GM18870 (cell line): Measurements from ENCODE around the gene MACROD2.
"Not testable (repeated sequence)": the region's sequence is repeated elsewhere in the genome, so short reads cannot be mapped to it uniquely, and the experiment has no call there.

Source experiments
- ATAC-seq: cut with Tn5 transposase; IDR thresholded peaks from one replicate; pipeline ENCODE4 v1.9.1; 2021; ENCODE audit warnings: moderate library complexity; ENCODE audit not compliant: unreplicated experiment

Gene MACROD2

GRCh38 chr20:15179781-15180180, 1184.5 kb downstream of the MACROD2 start:
- ATAC-seq: no peak

- no peak for ATAC-seq
These were observed 1190.0 kb downstream of the MACROD2 start for GRCh38 chr20:15185322-15185721.

- ATAC-seq: no peak
These were observed 1190.6 kb downstream of the MACROD2 start for GRCh38 chr20:15185913-15186312.

- no peak for ATAC-seq
These were observed 1192.3 kb downstream of the MACROD2 start for GRCh38 chr20:15187612-15188011.

GRCh38 chr20:15188415-15188814, 1193.1 kb downstream of the MACROD2 start:
- ATAC-seq: no peak

GRCh38 chr20:15191082-15191723, 1195.9 kb downstream of the MACROD2 start:
- ATAC-seq: no peak

GRCh38 chr20:15195378-15195777, 1200.1 kb downstream of the MACROD2 start:
- no peak for ATAC-seq

GRCh38 chr20:15196547-15197255, 1201.4 kb downstream of the MACROD2 start:
- ATAC-seq: no peak

GRCh38 chr20:15198017-15198416, 1202.7 kb downstream of the MACROD2 start:
- not testable (repeated sequence) for ATAC-seq

GRCh38 chr20:15199698-15200097, 1204.4 kb downstream of the MACROD2 start:
- ATAC-seq: peak; percentile 55

- ATAC-seq: peak; percentile 86
These were observed 1204.8 kb downstream of the MACROD2 start for GRCh38 chr20:15200147-15200565.

GRCh38 chr20:15201602-15202001, 1206.3 kb downstream of the MACROD2 start:
- no peak for ATAC-seq

- ATAC-seq: no peak
These were observed 1208.9 kb downstream of the MACROD2 start for GRCh38 chr20:15204234-15204633.

GRCh38 chr20:15205028-15205427, 1209.7 kb downstream of the MACROD2 start:
- ATAC-seq: no peak

- ATAC-seq: no peak
These were observed 1210.4 kb downstream of the MACROD2 start for GRCh38 chr20:15205719-15206118.

- no peak for ATAC-seq
These were observed 1214.2 kb downstream of the MACROD2 start for GRCh38 chr20:15209537-15209936.

- no peak for ATAC-seq
These were observed 1218.7 kb downstream of the MACROD2 start for GRCh38 chr20:15214051-15214450.

GRCh38 chr20:15220009-15220656, 1224.8 kb downstream of the MACROD2 start:
- ATAC-seq: no peak

- ATAC-seq: no peak
These were observed 1225.7 kb downstream of the MACROD2 start for GRCh38 chr20:15220778-15221565.

- no peak for ATAC-seq
These were observed 1227.4 kb downstream of the MACROD2 start for GRCh38 chr20:15222502-15223330.
